A549 treated with CpdA at 1 μM for 4 hours (cell line): ENCODE data around the gene HSPA14. TPM values are rescaled to one million over a fixed set of nuclear protein-coding genes. Genes with fewer than 3 reads are reported as not detected.

ENCODE experiments used
- total RNA-seq: library from RNA; stranded (reverse); fragments of 200-300 nt; extraction: Qiagen RNA extraction; gene quantifications from 5 replicates; pipeline ENCODE4 v1.2.3, GENCODE V29; 2022; ENCODE audit warnings: low read depth

Gene HSPA14, protein sequence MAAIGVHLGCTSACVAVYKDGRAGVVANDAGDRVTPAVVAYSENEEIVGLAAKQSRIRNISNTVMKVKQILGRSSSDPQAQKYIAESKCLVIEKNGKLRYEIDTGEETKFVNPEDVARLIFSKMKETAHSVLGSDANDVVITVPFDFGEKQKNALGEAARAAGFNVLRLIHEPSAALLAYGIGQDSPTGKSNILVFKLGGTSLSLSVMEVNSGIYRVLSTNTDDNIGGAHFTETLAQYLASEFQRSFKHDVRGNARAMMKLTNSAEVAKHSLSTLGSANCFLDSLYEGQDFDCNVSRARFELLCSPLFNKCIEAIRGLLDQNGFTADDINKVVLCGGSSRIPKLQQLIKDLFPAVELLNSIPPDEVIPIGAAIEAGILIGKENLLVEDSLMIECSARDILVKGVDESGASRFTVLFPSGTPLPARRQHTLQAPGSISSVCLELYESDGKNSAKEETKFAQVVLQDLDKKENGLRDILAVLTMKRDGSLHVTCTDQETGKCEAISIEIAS
- 45.9 to 50.4 TPM (median 47.9 TPM) in 5 replicates for total RNA-seq

GRCh38 chr10:14837757-14838581, at the start of gene HSPA14, which contains the start of the genes CDNF and MSANTD7:
Gene HSPA14 (plus strand): TSS chr10:14838306. CDS start chr10:14838403, 97 bp downstream.
Gene CDNF (minus strand): TSS chr10:14838037. CDS start chr10:14837946, 91 bp downstream.
Gene MSANTD7 (plus strand): TSS chr10:14838306. CDS start chr10:14842285, 3,979 bp downstream.

GRCh38 chr10:14878266-14879123, 40.4 kb downstream of the HSPA14 start, which contains the start of gene SUV39H2:
Gene SUV39H2 (plus strand): TSS chr10:14878866. CDS start chr10:14878889, 23 bp downstream.

Other genes with a start within 250 kb of the HSPA14 start
- gene FAM107B, start 63.4 kb upstream of the HSPA14 start, total RNA-seq, result 147 to 212 TPM (median 176 TPM) in 5 replicates
- gene CDNF, start 269 bp upstream of the HSPA14 start, total RNA-seq, result 0.81 to 2.4 TPM (median 0.99 TPM) in 5 replicates
- gene MSANTD7, start within 50 bp of the HSPA14 start, total RNA-seq, result 12.1 to 13.9 TPM (median 12.9 TPM) in 5 replicates
- 19.7 to 21.6 TPM (median 21.2 TPM) in 5 replicates for gene SUV39H2, start 40.6 kb downstream of the HSPA14 start, total RNA-seq
- 4.6 to 7.8 TPM (median 6.2 TPM) in 5 replicates for gene DCLRE1C, start 115.8 kb downstream of the HSPA14 start, total RNA-seq
- 0.74 to 1.4 TPM (median 0.98 TPM) in 4 of 5 replicates, not detected in the other for gene MEIG1, start 121.1 kb downstream of the HSPA14 start, total RNA-seq
- gene OLAH, start 205.6 kb downstream of the HSPA14 start, total RNA-seq, result 0.05 TPM in 1 of 5 replicates, not detected in the others